ENCODE measurements around the gene C1QL2. TPM values are rescaled to one million over a fixed set of nuclear protein-coding genes. Genes with fewer than 3 reads are reported as not detected.

Gene C1QL2
- total RNA-seq, 1 experiment from 2014 or later: not detected

- Histone ChIP-seq H3K9me2 (ENCODE audit: insufficient read depth) (no peaks in the 10 kb centered on the region), H2AFZ (ENCODE audit: low read depth, low read length, poor library complexity, severe bottlenecking) (peak overlapping the region; percentile 25), H3K4me1 (ENCODE audit: control insufficient read depth in 1 of 2, insufficient read depth in 2 of 2, low read length in 2 of 2) (peaks cover 0 to 18% of the 10 kb centered on the region in 2 experiments; a peak in 2 of 4 replicates), H3K9ac (ENCODE audit: low read length) (no peak overlapping the region), H3K36me3 (ENCODE audit: control insufficient read depth in 1 of 2, insufficient read depth in 2 of 2, low read length in 2 of 2) (no peaks in the 10 kb centered on the region), H3K27ac (ENCODE audit: low read depth, low read length) (peak overlapping the region; percentile 4; the same call in 1 of the 2 replicates), H3K79me2 (ENCODE audit: insufficient read depth, low read length) (no peaks in the 10 kb centered on the region), H3K4me2 (ENCODE audit: low read length) (peak overlapping the region; percentile 48), H4K20me1 (ENCODE audit: insufficient read depth) (no peaks in the 10 kb centered on the region), H3K4me3 (replicated peaks in 1 of 2; ENCODE audit: low read depth in 1 of 2, low read length in 2 of 2) (peak overlapping the region in 1 of 2 experiments; percentile 19; a peak in 1 of 4 replicates), H3K9me3 (ENCODE audit: control insufficient read depth in 1 of 2, insufficient read depth in 1 of 2, low read depth in 1 of 2, low read length in 2 of 2) (peaks cover 0 to 19% of the 10 kb centered on the region in 2 experiments; a peak in 1 of 4 replicates), H3K27me3 (ENCODE audit: insufficient read depth, low read length) (no peaks in the 10 kb centered on the region)
- DNase-seq (ENCODE audit: low read depth, low spot score) (peak; percentile 72), ATAC-seq (peak; percentile 83)
- POLR2A ChIA-PET: no interaction called here
- no TSS peak for BruUV-seq (replicated peaks)
- RAD21 ChIA-PET (ENCODE audit: low non-redundant PET in 1 of 2, low total read pairs in 2 of 2, uncharacterized antibody in 2 of 2, unreplicated experiment in 2 of 2): no interaction called here
- CTCF ChIA-PET: no interaction called here
- TF ChIP-seq SRF (IDR thresholded peaks at IDR 0.05; ENCODE audit: low read depth) (peak; percentile 52; the same call in 1 of the 2 replicates), CBX3 (IDR thresholded peaks at IDR 0.05; ENCODE audit: low read depth) (peak; percentile 95), EZH2phosphoT487 (IDR thresholded peaks at IDR 0.05; ENCODE audit: borderline replicate concordance) (no peak), REST (IDR thresholded peaks at IDR 0.05; ENCODE audit: low read depth) (no peak), CTCF (IDR thresholded peaks at IDR 0.05 in 2 of 3, conservative IDR thresholded peaks at IDR 0.05 in 1 of 3; ENCODE audit: borderline replicate concordance in 1 of 3, insufficient read depth in 1 of 3, low read depth in 2 of 3, low read length in 2 of 3) (no peak), YY1 (IDR thresholded peaks at IDR 0.05; ENCODE audit: extremely low read depth, insufficient replicate concordance, low read depth, low read length) (no peak), FOSL1 (IDR thresholded peaks at IDR 0.05; ENCODE audit: low read depth) (peak; percentile 95), JUND (IDR thresholded peaks at IDR 0.05) (peak; percentile 87), SP1 (IDR thresholded peaks at IDR 0.05; ENCODE audit: low read depth) (peak; percentile 80)
- intact Hi-C loops (cut with micrococcal nuclease): no loop called here
Measured at GRCh38 chr2:119111115-119111975, 47.2 kb downstream of the C1QL2 start.
